22Rv1 (cell line): ENCODE measurements around the gene NEUROG3.

Source experiments
- H3K27ac ChIP-seq: fragments of 450-650 bp; 2 replicates; pipeline ENCODE4 v1.5.1; 2017
- ZFX ChIP-seq: fragments of 450-650 bp; IDR thresholded peaks from 2 replicates; pipeline ENCODE4 v1.6.1; 2017; ENCODE audit warnings: antibody characterized with exemption, borderline replicate concordance
- TF ChIP-seq, protein P1 (sequence below): fragments of 450-650 bp; IDR thresholded peaks from 2 replicates; pipeline ENCODE4 v1.5.1; 2017; ENCODE audit warnings: mild to moderate bottlenecking

The NEUROG3 gene

DNA sequence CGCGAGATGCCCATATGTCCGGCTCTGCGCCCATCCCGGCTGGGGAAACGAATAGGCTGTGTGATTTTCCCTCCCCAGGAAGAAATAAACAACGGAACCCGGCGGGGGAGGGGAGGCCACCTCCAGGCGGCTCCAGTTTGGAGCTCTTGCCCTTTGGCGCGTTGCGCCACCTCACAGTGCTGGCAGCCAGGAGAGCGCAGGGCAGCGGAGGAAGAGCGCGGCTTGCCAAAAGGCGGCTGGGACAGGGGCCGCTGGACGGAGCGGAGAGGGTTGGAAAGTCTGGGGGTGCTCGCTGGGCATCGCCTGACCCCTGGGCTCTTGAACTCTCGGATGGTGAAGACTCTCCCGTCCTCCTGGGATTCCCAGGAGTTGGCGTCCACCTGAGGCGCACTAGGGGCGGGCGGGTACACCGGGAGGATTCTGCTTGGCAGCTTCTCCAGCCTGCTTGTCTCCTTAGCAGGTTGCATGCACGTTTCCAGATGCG lies 5.3 kb upstream of the NEUROG3 start:
- no peak for TF ChIP-seq ZFX
- TF ChIP-seq, protein P1, sequence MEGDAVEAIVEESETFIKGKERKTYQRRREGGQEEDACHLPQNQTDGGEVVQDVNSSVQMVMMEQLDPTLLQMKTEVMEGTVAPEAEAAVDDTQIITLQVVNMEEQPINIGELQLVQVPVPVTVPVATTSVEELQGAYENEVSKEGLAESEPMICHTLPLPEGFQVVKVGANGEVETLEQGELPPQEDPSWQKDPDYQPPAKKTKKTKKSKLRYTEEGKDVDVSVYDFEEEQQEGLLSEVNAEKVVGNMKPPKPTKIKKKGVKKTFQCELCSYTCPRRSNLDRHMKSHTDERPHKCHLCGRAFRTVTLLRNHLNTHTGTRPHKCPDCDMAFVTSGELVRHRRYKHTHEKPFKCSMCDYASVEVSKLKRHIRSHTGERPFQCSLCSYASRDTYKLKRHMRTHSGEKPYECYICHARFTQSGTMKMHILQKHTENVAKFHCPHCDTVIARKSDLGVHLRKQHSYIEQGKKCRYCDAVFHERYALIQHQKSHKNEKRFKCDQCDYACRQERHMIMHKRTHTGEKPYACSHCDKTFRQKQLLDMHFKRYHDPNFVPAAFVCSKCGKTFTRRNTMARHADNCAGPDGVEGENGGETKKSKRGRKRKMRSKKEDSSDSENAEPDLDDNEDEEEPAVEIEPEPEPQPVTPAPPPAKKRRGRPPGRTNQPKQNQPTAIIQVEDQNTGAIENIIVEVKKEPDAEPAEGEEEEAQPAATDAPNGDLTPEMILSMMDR, result no peak
- H3K27ac ChIP-seq, result no peak overlapping the region

DNA sequence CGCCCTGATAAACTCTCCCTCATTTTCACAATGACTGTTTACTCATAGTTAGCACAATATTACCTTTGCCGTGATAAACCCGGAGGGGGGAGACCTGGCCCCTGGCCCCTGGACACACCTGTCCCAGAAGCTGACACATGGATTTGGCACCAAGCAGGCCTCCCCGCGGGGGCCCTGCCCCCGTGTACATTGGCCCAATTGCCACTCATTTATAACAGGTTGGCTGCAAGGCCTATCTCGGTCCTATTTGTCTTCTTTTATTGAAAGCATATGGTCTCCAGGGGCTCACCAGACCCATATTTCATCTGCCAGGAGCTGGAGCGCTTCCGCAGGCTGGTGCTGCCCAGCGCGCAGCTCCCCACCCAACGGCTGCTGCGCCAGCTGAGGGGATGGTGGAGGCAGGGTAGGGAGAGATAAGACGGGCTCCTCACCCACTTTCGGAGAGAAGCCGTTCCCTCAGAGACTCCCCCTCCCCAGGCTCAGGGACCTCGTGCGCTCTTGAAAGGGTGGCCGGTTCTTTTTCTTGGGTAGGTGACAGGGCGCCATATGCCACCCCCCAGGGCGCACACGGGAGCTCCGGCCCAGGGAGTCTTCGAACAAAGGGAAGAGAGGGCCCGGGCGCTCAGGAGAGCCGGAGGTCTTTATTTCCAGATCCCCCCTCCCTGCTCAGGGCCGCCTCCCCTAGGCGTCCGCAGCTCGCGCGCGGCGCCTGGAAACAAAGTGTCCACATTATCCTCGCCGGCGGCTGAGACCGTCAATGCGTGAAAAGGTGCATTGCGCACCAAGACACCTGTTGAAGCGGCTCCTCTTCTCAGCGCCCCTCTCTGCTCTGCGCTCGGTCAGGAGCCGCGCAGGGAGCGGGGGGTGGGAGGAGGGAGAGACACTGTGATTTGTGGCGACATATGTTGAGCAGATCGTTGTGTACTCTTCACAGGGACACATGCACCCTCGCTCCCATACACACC lies 4.3 kb upstream of the NEUROG3 start:
- no peak overlapping the region for H3K27ac ChIP-seq
- TF ChIP-seq, protein P1, result no peak

DNA sequence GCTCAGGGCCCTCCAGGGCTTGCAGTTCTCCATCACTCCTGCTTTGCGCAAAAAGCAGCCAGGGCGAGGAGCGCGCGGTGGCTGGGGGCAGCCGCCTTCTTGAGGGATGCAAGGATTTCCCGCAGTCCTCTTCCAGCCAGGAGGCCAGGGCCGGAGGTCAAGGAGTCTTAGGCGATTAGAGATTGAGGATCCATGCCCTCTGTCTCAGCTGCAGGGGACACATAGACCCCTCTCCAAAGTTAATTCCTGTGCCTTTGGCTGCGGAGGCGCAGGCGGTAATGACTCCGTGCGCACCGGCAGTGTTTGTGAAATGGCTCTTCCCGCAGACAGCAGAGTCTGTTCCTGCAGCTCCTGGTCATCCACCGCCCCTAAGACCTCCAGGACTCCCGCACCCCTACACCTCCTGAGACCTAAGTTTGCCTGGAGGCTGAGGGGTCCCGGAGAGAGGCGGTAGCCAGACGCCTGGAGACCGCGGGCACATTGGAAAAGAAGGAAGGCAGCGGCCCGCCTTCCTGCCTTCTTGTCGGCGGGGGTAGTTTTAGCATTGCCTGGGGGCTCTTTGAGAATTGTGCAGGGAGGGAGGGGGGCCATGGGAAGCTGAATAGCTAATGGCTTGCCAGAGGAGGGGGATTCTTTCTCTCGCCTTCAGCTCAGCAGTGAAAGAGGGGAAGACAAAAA lies 3.3 kb upstream of the NEUROG3 start:
- H3K27ac ChIP-seq, result no peak overlapping the region
- no peak for TF ChIP-seq ZFX
- TF ChIP-seq, protein P1, result no peak

DNA sequence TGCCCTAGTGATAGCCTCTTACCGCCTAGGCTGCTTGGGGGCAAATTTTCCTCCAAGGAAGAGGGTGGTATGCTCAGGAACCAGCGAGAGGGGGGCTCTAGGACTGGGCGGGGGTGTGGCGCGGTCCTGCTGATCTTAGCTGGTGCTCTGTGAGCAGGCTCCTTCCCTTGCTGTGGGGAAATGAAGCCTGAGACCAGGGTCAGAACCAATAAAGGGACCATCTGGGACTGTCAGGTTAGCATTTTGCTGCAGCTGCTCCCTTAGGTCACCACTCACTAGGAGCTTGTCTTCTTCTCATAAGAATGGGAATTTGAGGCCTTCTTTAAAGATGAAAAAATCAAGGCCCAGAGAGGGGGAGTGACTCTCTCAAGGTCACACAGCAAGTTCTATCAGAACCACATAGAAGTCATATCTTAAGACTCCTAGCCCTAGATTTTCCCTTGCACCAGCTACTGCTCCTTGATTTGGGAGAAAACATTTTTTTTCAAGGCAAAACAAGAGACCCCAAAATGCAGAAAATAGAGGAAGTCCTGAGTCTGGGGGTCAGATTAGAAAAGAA lies 2.0 kb upstream of the NEUROG3 start:
- H3K27ac ChIP-seq, result no peak overlapping the region
- TF ChIP-seq ZFX, result no peak
- TF ChIP-seq, protein P1, result no peak

DNA sequence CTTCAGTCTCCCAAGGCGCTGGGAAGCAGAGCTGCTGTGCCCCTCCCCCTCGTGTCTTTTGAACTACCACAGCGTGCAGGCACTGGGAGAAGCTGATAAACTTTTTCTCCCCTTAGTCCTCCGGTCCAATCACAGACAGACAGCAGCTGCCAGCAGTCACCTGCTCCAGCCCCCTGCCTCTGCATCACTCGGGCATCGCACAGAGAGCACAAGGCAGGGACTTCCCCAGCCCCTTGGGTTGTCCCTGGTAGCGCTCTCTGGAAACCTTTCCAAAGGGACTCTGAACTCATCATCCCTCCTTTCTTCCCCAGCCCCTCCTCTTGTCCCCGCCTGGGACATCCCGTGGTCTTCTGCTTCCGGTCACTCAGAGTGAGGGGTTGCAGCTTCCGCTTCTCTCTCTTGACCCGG lies 1.4 kb upstream of the NEUROG3 start:
- H3K27ac ChIP-seq, result no peak overlapping the region
- TF ChIP-seq, protein P1, result no peak
- no peak for TF ChIP-seq ZFX

DNA sequence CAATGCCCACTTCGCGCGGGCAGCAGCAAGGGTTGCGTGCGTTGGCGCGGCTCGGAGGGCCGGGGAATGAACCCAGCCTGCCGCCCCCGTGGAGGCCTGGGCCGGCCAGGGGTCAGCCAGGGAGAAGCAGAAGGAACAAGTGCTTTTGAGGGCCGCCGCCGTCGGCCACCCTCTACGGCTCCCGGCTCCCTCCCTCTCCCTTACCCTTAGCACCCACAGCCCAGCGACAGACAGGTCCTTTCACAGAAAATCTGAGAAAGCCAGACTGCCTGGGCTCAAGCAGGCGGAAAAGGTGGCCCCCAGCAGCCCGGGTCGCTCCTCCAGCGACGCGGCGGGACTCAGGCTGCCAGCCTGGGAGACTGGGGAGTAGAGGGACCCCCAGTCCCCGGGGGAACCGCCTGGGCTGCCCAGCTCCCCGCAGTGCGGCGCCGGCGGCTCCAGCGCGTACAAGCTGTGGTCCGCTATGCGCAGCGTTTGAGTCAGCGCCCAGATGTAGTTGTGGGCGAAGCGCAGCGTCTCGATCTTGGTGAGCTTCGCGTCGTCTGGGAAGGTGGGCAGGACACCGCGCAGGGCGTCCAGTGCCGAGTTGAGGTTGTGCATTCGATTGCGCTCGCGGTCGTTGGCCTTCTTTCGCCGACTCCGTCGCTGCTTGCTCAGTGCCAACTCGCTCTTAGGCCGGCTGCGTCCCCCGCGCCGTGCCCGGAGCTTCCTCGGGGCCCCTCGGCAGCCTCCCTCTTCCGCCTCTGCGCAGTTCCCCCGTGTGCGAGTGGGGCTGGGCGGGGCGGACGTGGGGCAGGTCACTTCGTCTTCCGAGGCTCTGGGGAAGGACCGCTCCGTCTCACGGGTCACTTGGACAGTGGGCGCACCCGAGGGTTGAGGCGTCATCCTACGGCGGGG lies 815 bp downstream of the NEUROG3 start:
- H3K27ac ChIP-seq, result no peak overlapping the region
- TF ChIP-seq, protein P1, result no peak
- no peak for TF ChIP-seq ZFX
